H1 (cell line): ENCODE data around the gene ZNF440. TPM values are rescaled to one million over a fixed set of nuclear protein-coding genes. Genes with fewer than 3 reads are reported as not detected.

Source experiments
- CTCF ChIA-PET: fragments of 300-600 bp; sonication (Branson Sonifier 250); formaldehyde crosslinking; loops from one replicate; lab custom pipeline; 2021; ENCODE audit not compliant: partially characterized antibody; lab: Charles Lee
- POLR2A ChIA-PET: fragments of 300-600 bp; sonication (Branson Sonifier 250); formaldehyde crosslinking; loops from one replicate; lab custom pipeline; 2021; ENCODE audit warnings: inconsistent platforms; ENCODE audit not compliant: partially characterized antibody; lab: Charles Lee
- DNase-seq, 2 experiments: peaks; one replicate each; pipeline versions ENCODE4 v3.0.0 to v3.0.0-alpha.2; 2010 to 2022; ENCODE audit warnings: low spot score in 2 of 2, low read depth in 1 of 2, mixed read lengths in 1 of 2
- FAIRE-seq: peaks from 2 replicates; lab custom pipeline; 2011; peaks lifted over from hg19 to GRCh38; lab: Jason Lieb, UNC
- H2AFZ ChIP-seq: 2 replicates; pipeline ENCODE4 v1.8.1; 2012; ENCODE audit warnings: low read length, inconsistent platforms
- H2AK5ac ChIP-seq: 2 replicates; pipeline ENCODE4 v1.6.1; 2013; ENCODE audit warnings: low read depth, low read length
- H2BK120ac ChIP-seq: replicated peaks from 2 replicates; pipeline ENCODE3; 2013; ENCODE audit warnings: low read depth, low read length, inconsistent platforms
- H2BK12ac ChIP-seq: 2 replicates; pipeline ENCODE4 v1.6.1; 2013; ENCODE audit warnings: low read depth, low read length
- H2BK15ac ChIP-seq: 2 replicates; pipeline ENCODE4 v1.6.1; 2013; ENCODE audit warnings: low read length
- H2BK20ac ChIP-seq: 2 replicates; pipeline ENCODE4 v1.6.1; 2013; ENCODE audit warnings: low read length
- H2BK5ac ChIP-seq: 2 replicates; pipeline ENCODE4 v1.6.1; 2013; ENCODE audit warnings: low read depth, low read length
- H3K14ac ChIP-seq: 2 replicates; pipeline ENCODE4 v1.6.1; 2013; ENCODE audit warnings: inconsistent platforms; ENCODE audit not compliant: insufficient read length
- H3K18ac ChIP-seq: 2 replicates; pipeline ENCODE4 v1.6.1; 2013; ENCODE audit warnings: low read length; ENCODE audit errors: extremely low read depth
- H3K23ac ChIP-seq: 2 replicates; pipeline ENCODE4 v1.6.1; 2013; ENCODE audit warnings: inconsistent platforms; ENCODE audit not compliant: insufficient read length
- H3K23me2 ChIP-seq: 2 replicates; pipeline ENCODE4 v1.6.1; 2013; ENCODE audit warnings: low read depth, low read length
- H3K27ac ChIP-seq: 2 replicates; pipeline ENCODE4 v1.6.1; 2011; ENCODE audit warnings: low read depth, low read length, inconsistent platforms
- H3K27me3 ChIP-seq, 4 experiments: replicated peaks in 1 of 4; 1 replicate in 1 of 4; 2 replicates in 3 of 4; pipeline versions ENCODE4 v1.6.1 to v1.8.1; 2011 to 2013; ENCODE audit warnings: low read length in 3 of 4, mild to moderate bottlenecking in 3 of 4, inconsistent platforms in 2 of 4, mixed read lengths in 2 of 4, moderate library complexity in 1 of 4; ENCODE audit not compliant: control insufficient read depth in 3 of 4, insufficient read depth in 3 of 4; ENCODE audit errors: extremely low read depth in 1 of 4
- H3K36me3 ChIP-seq, 4 experiments: 2 replicates each; pipeline versions ENCODE4 v1.6.1 to v1.8.1; 2011 to 2013; ENCODE audit warnings: mild to moderate bottlenecking in 4 of 4, low read length in 3 of 4, moderate library complexity in 2 of 4, control low read depth in 1 of 4, inconsistent platforms in 1 of 4; ENCODE audit not compliant: insufficient read depth in 4 of 4, control insufficient read depth in 2 of 4
- H3K4ac ChIP-seq: replicated peaks from 2 replicates; pipeline ENCODE3; 2013; ENCODE audit warnings: low read length, low read depth, mixed read lengths, inconsistent platforms; ENCODE audit not compliant: insufficient read length
- H3K4me1 ChIP-seq, 4 experiments: replicated peaks in 1 of 4; 1 replicate in 1 of 4; 2 replicates in 3 of 4; pipeline versions ENCODE4 v1.6.1 to v1.8.1; 2011 to 2013; ENCODE audit warnings: low read length in 3 of 4, inconsistent platforms in 2 of 4, mixed read lengths in 1 of 4; ENCODE audit not compliant: insufficient read depth in 4 of 4, control insufficient read depth in 3 of 4
- H3K4me2 ChIP-seq, 2 experiments: 2 replicates each; pipeline versions ENCODE4 v1.6.1 to v1.8.1; 2011 to 2013; ENCODE audit warnings: low read depth in 2 of 2, low read length in 2 of 2, control low read depth in 1 of 2, inconsistent platforms in 1 of 2, mild to moderate bottlenecking in 1 of 2; ENCODE audit not compliant: insufficient read depth in 1 of 2
- H3K4me3 ChIP-seq, 4 experiments: fragments of 200-600, 300-600 bp in 1 of 4; sonication (generic), shearing (Covaris generic), sonication (Bioruptor Twin) in 1 of 4; 2 replicates each; pipeline versions ENCODE4 v1.5.1 to v1.8.1; 2011 to 2016; ENCODE audit warnings: low read length in 4 of 4, low read depth in 3 of 4, control low read depth in 2 of 4, inconsistent platforms in 2 of 4, mild to moderate bottlenecking in 2 of 4, mixed read lengths in 1 of 4, moderate library complexity in 1 of 4; ENCODE audit not compliant: insufficient read depth in 2 of 4; ENCODE audit errors: extremely low read depth in 1 of 4
- H3K56ac ChIP-seq: replicated peaks from 2 replicates; pipeline ENCODE3; 2013; ENCODE audit warnings: low read depth, mild to moderate bottlenecking, mixed read lengths, low read length, inconsistent platforms; ENCODE audit not compliant: insufficient read length
- H3K79me1 ChIP-seq: 2 replicates; pipeline ENCODE4 v1.6.1; 2013; ENCODE audit warnings: low read depth, low read length, control low read depth
- H3K79me2 ChIP-seq, 2 experiments: 2 replicates each; pipeline versions ENCODE4 v1.6.1 to v1.8.1; 2012 to 2013; ENCODE audit warnings: low read length in 2 of 2, mild to moderate bottlenecking in 2 of 2, inconsistent platforms in 1 of 2; ENCODE audit not compliant: insufficient read depth in 2 of 2, control insufficient read depth in 1 of 2
- H3K9ac ChIP-seq, 4 experiments: replicated peaks in 1 of 4; 1 replicate in 1 of 4; 2 replicates in 3 of 4; pipeline versions ENCODE4 v1.6.1 to v1.8.1; 2011 to 2013; ENCODE audit warnings: low read depth in 3 of 4, low read length in 3 of 4, control low read depth in 2 of 4, mild to moderate bottlenecking in 2 of 4, moderate library complexity in 2 of 4, inconsistent platforms in 1 of 4; ENCODE audit errors: extremely low read depth in 1 of 4
- H3K9me3 ChIP-seq, 2 experiments: 2 replicates each; pipeline versions ENCODE4 v1.6.1 to v1.8.1; 2012 to 2013; ENCODE audit warnings: mild to moderate bottlenecking in 2 of 2, moderate library complexity in 2 of 2, control low read depth in 1 of 2, inconsistent platforms in 1 of 2, low read depth in 1 of 2, low read length in 1 of 2, mixed read lengths in 1 of 2; ENCODE audit not compliant: insufficient read depth in 2 of 2
- H4K20me1 ChIP-seq, 2 experiments: replicated peaks in 1 of 2; 2 replicates each; pipeline versions ENCODE3 to v1.8.1; 2011 to 2013; ENCODE audit warnings: inconsistent platforms in 2 of 2, low read length in 2 of 2, mild to moderate bottlenecking in 1 of 2; ENCODE audit not compliant: insufficient read depth in 2 of 2, control insufficient read depth in 1 of 2
- H4K5ac ChIP-seq: 2 replicates; pipeline ENCODE4 v1.6.1; 2013; ENCODE audit warnings: low read length, low read depth, mixed read lengths, inconsistent platforms; ENCODE audit not compliant: insufficient read length
- H4K8ac ChIP-seq: 2 replicates; pipeline ENCODE4 v1.8.0; 2013; ENCODE audit warnings: mild to moderate bottlenecking, moderate library complexity, low read length, inconsistent platforms; ENCODE audit not compliant: insufficient read depth; ENCODE audit errors: extremely low read depth
- H4K91ac ChIP-seq: replicated peaks from 2 replicates; pipeline ENCODE3; 2013; ENCODE audit warnings: low read length, mixed read lengths, inconsistent platforms; ENCODE audit not compliant: insufficient read length
- FOSL1 ChIP-seq: IDR thresholded peaks from 2 replicates; pipeline ENCODE4 v1.6.1; 2011; ENCODE audit warnings: mild to moderate bottlenecking, low read depth, low read length, moderate library complexity; ENCODE audit not compliant: insufficient read depth
- PHF8 ChIP-seq: fragments of 200-600 bp; sonication (generic); conservative IDR thresholded peaks from 2 replicates; pipeline ENCODE4 v1.7.1; 2012; ENCODE audit warnings: low read depth, mild to moderate bottlenecking, inconsistent platforms, low read length, moderate library complexity
- SP4 ChIP-seq: IDR thresholded peaks from 2 replicates; pipeline ENCODE4 v1.6.1; 2012; ENCODE audit warnings: low read length, inconsistent platforms
- polyA plus RNA-seq, 7 experiments: library from polyadenylated mRNA; depleted of rRNA in 3 of 7; stranded (reverse) in 5 of 7; unstranded in 2 of 7; fragments of >200 nt in 5 of 7; fragments of 200-250 nt in 2 of 7; gene quantifications; 1 replicate in 5 of 7; 2 replicates in 1 of 7; 4 replicates in 1 of 7; pipeline versions ENCODE4 v1.2.1 to v1.2.3, GENCODE V29; 2011 to 2013; ENCODE audit warnings: missing spikeins in 2 of 7, mixed read lengths in 2 of 7
- total RNA-seq: library from RNA; stranded (reverse); fragmentation: NEBNext Ultra II Directional; extraction: Animal tissue kit (Norgen Biotek cat#: 25700); gene quantifications from 2 replicates; pipeline ENCODE4 v1.2.1, GENCODE V29; 2021

Gene ZNF440
- total and polyA plus RNA-seq, 2 of the 8 experiments (the other 6 are each of a cell fraction or from before 2014, with no cell fraction given) = 0.77 to 6.5 TPM

DNA sequence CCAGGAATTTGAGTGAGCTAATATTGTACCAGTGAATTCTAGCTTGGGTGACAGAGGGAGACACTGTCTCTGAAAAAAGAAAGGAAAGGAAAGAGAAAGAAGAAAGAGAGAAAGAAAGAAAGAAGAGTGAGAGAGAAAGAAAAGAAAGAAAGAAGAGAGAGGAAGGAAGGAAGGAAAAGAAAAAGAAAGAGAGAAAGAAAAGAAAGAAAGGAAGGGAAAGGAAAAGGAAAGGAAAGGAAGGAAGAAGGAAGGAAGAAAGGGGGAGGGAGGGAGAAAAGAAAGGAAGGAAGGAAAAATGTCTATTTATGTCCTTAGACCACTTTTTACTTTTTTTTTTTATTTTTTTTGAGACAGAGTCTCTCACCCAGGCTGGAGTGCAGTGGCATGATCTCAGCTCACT, 21.1 kb upstream of the ZNF440 start:
- H3K4me1 ChIP-seq = peaks cover 0 to 7% (median 3%) of the 10 kb centered on the region in 4 experiments; a peak in 5 of 7 replicates
- no peaks in the 10 kb centered on the region for H3K79me1 ChIP-seq
- no peak overlapping the region for H3K4ac ChIP-seq
- DNase-seq (no peak), FAIRE-seq (no peak)
- no peak overlapping the region for H2BK5ac ChIP-seq
- CTCF ChIA-PET = interaction anchor here (1.1 to 1.4 kb wide), 2 partner anchors 15 to 18 kb away, joined by 3 to 4 read pairs; no protein-coding TSS in a partner anchor
- H3K79me2 ChIP-seq = no peaks in the 10 kb centered on the region
- POLR2A ChIA-PET = interaction anchor here (0.6 kb wide), 1 partner anchor 97 kb away, joined by 4 read pairs; no protein-coding TSS in a partner anchor
- 0 out of 4 replicates have a peak, but pooled peaks cover 0 to 2% of the 10 kb centered on the region in 2 experiments for H3K9me3 ChIP-seq
- H3K9ac ChIP-seq = no peak overlapping the region
- H4K8ac ChIP-seq = no peak overlapping the region
- H4K91ac ChIP-seq = no peak overlapping the region
- no peak overlapping the region for H2AK5ac ChIP-seq
- H4K20me1 ChIP-seq = no peaks in the 10 kb centered on the region
- no peak overlapping the region for H2AFZ ChIP-seq
- no peak overlapping the region for H3K14ac ChIP-seq
- no peak overlapping the region for H2BK20ac ChIP-seq
- H2BK12ac ChIP-seq = no peak overlapping the region
- no peak overlapping the region for H4K5ac ChIP-seq
- H3K18ac ChIP-seq = no peak overlapping the region
- no peak overlapping the region for H3K56ac ChIP-seq
- H2BK120ac ChIP-seq = no peak overlapping the region
- no peak overlapping the region for H3K4me2 ChIP-seq
- H3K23ac ChIP-seq = no peak overlapping the region
- H3K4me3 ChIP-seq = no peak overlapping the region
- no peaks in the 10 kb centered on the region for H3K36me3 ChIP-seq
- H2BK15ac ChIP-seq = no peak overlapping the region
- H3K27ac ChIP-seq = no peak overlapping the region
- peaks cover under 1% of the 10 kb centered on the region; the same call in 1 of the 2 replicates for H3K23me2 ChIP-seq
- no peaks in the 10 kb centered on the region; a peak in 2 of 7 replicates for H3K27me3 ChIP-seq
- TF ChIP-seq SP4 (no peak), PHF8 (no peak), FOSL1 (no peak)
